H1 (cell line): ENCODE measurements around the gene FABP7. TPM values are rescaled to one million over a fixed set of nuclear protein-coding genes. Genes with fewer than 3 reads are reported as not detected.

Experiments used
- CTCF ChIA-PET: fragments of 300-600 bp; sonication (Branson Sonifier 250); formaldehyde crosslinking; loops from one replicate; lab custom pipeline; 2021; ENCODE audit not compliant: partially characterized antibody; lab: Charles Lee
- POLR2A ChIA-PET: fragments of 300-600 bp; sonication (Branson Sonifier 250); formaldehyde crosslinking; loops from one replicate; lab custom pipeline; 2021; ENCODE audit warnings: inconsistent platforms; ENCODE audit not compliant: partially characterized antibody; lab: Charles Lee
- DNase-seq, 2 experiments: peaks; one replicate each; pipeline versions ENCODE4 v3.0.0 to v3.0.0-alpha.2; 2010 to 2022; ENCODE audit warnings: low spot score in 2 of 2, low read depth in 1 of 2, mixed read lengths in 1 of 2
- FAIRE-seq: peaks from 2 replicates; lab custom pipeline; 2011; peaks lifted over from hg19 to GRCh38; lab: Jason Lieb, UNC
- H2AFZ ChIP-seq: 2 replicates; pipeline ENCODE4 v1.8.1; 2012; ENCODE audit warnings: low read length, inconsistent platforms
- H2AK5ac ChIP-seq: 2 replicates; pipeline ENCODE4 v1.6.1; 2013; ENCODE audit warnings: low read depth, low read length
- H2BK120ac ChIP-seq: replicated peaks from 2 replicates; pipeline ENCODE3; 2013; ENCODE audit warnings: low read depth, low read length, inconsistent platforms
- H2BK12ac ChIP-seq: 2 replicates; pipeline ENCODE4 v1.6.1; 2013; ENCODE audit warnings: low read depth, low read length
- H2BK15ac ChIP-seq: 2 replicates; pipeline ENCODE4 v1.6.1; 2013; ENCODE audit warnings: low read length
- H2BK20ac ChIP-seq: 2 replicates; pipeline ENCODE4 v1.6.1; 2013; ENCODE audit warnings: low read length
- H2BK5ac ChIP-seq: 2 replicates; pipeline ENCODE4 v1.6.1; 2013; ENCODE audit warnings: low read depth, low read length
- H3K14ac ChIP-seq: 2 replicates; pipeline ENCODE4 v1.6.1; 2013; ENCODE audit warnings: inconsistent platforms; ENCODE audit not compliant: insufficient read length
- H3K18ac ChIP-seq: 2 replicates; pipeline ENCODE4 v1.6.1; 2013; ENCODE audit warnings: low read length; ENCODE audit errors: extremely low read depth
- H3K23ac ChIP-seq: 2 replicates; pipeline ENCODE4 v1.6.1; 2013; ENCODE audit warnings: inconsistent platforms; ENCODE audit not compliant: insufficient read length
- H3K23me2 ChIP-seq: 2 replicates; pipeline ENCODE4 v1.6.1; 2013; ENCODE audit warnings: low read depth, low read length
- H3K27ac ChIP-seq: 2 replicates; pipeline ENCODE4 v1.6.1; 2011; ENCODE audit warnings: low read depth, low read length, inconsistent platforms
- H3K27me3 ChIP-seq, 4 experiments: replicated peaks in 1 of 4; 1 replicate in 1 of 4; 2 replicates in 3 of 4; pipeline versions ENCODE4 v1.6.1 to v1.8.1; 2011 to 2013; ENCODE audit warnings: low read length in 3 of 4, mild to moderate bottlenecking in 3 of 4, inconsistent platforms in 2 of 4, mixed read lengths in 2 of 4, moderate library complexity in 1 of 4; ENCODE audit not compliant: control insufficient read depth in 3 of 4, insufficient read depth in 3 of 4; ENCODE audit errors: extremely low read depth in 1 of 4
- H3K36me3 ChIP-seq, 4 experiments: 2 replicates each; pipeline versions ENCODE4 v1.6.1 to v1.8.1; 2011 to 2013; ENCODE audit warnings: mild to moderate bottlenecking in 4 of 4, low read length in 3 of 4, moderate library complexity in 2 of 4, control low read depth in 1 of 4, inconsistent platforms in 1 of 4; ENCODE audit not compliant: insufficient read depth in 4 of 4, control insufficient read depth in 2 of 4
- H3K4ac ChIP-seq: replicated peaks from 2 replicates; pipeline ENCODE3; 2013; ENCODE audit warnings: low read length, low read depth, mixed read lengths, inconsistent platforms; ENCODE audit not compliant: insufficient read length
- H3K4me1 ChIP-seq, 4 experiments: replicated peaks in 1 of 4; 1 replicate in 1 of 4; 2 replicates in 3 of 4; pipeline versions ENCODE4 v1.6.1 to v1.8.1; 2011 to 2013; ENCODE audit warnings: low read length in 3 of 4, inconsistent platforms in 2 of 4, mixed read lengths in 1 of 4; ENCODE audit not compliant: insufficient read depth in 4 of 4, control insufficient read depth in 3 of 4
- H3K4me2 ChIP-seq, 2 experiments: 2 replicates each; pipeline versions ENCODE4 v1.6.1 to v1.8.1; 2011 to 2013; ENCODE audit warnings: low read depth in 2 of 2, low read length in 2 of 2, control low read depth in 1 of 2, inconsistent platforms in 1 of 2, mild to moderate bottlenecking in 1 of 2; ENCODE audit not compliant: insufficient read depth in 1 of 2
- H3K4me3 ChIP-seq, 4 experiments: fragments of 200-600, 300-600 bp in 1 of 4; sonication (generic), shearing (Covaris generic), sonication (Bioruptor Twin) in 1 of 4; 2 replicates each; pipeline versions ENCODE4 v1.5.1 to v1.8.1; 2011 to 2016; ENCODE audit warnings: low read length in 4 of 4, low read depth in 3 of 4, control low read depth in 2 of 4, inconsistent platforms in 2 of 4, mild to moderate bottlenecking in 2 of 4, mixed read lengths in 1 of 4, moderate library complexity in 1 of 4; ENCODE audit not compliant: insufficient read depth in 2 of 4; ENCODE audit errors: extremely low read depth in 1 of 4
- H3K56ac ChIP-seq: replicated peaks from 2 replicates; pipeline ENCODE3; 2013; ENCODE audit warnings: low read depth, mild to moderate bottlenecking, mixed read lengths, low read length, inconsistent platforms; ENCODE audit not compliant: insufficient read length
- H3K79me1 ChIP-seq: 2 replicates; pipeline ENCODE4 v1.6.1; 2013; ENCODE audit warnings: low read depth, low read length, control low read depth
- H3K79me2 ChIP-seq, 2 experiments: 2 replicates each; pipeline versions ENCODE4 v1.6.1 to v1.8.1; 2012 to 2013; ENCODE audit warnings: low read length in 2 of 2, mild to moderate bottlenecking in 2 of 2, inconsistent platforms in 1 of 2; ENCODE audit not compliant: insufficient read depth in 2 of 2, control insufficient read depth in 1 of 2
- H3K9ac ChIP-seq, 4 experiments: replicated peaks in 1 of 4; 1 replicate in 1 of 4; 2 replicates in 3 of 4; pipeline versions ENCODE4 v1.6.1 to v1.8.1; 2011 to 2013; ENCODE audit warnings: low read depth in 3 of 4, low read length in 3 of 4, control low read depth in 2 of 4, mild to moderate bottlenecking in 2 of 4, moderate library complexity in 2 of 4, inconsistent platforms in 1 of 4; ENCODE audit errors: extremely low read depth in 1 of 4
- H3K9me3 ChIP-seq, 2 experiments: 2 replicates each; pipeline versions ENCODE4 v1.6.1 to v1.8.1; 2012 to 2013; ENCODE audit warnings: mild to moderate bottlenecking in 2 of 2, moderate library complexity in 2 of 2, control low read depth in 1 of 2, inconsistent platforms in 1 of 2, low read depth in 1 of 2, low read length in 1 of 2, mixed read lengths in 1 of 2; ENCODE audit not compliant: insufficient read depth in 2 of 2
- H4K20me1 ChIP-seq, 2 experiments: replicated peaks in 1 of 2; 2 replicates each; pipeline versions ENCODE3 to v1.8.1; 2011 to 2013; ENCODE audit warnings: inconsistent platforms in 2 of 2, low read length in 2 of 2, mild to moderate bottlenecking in 1 of 2; ENCODE audit not compliant: insufficient read depth in 2 of 2, control insufficient read depth in 1 of 2
- H4K5ac ChIP-seq: 2 replicates; pipeline ENCODE4 v1.6.1; 2013; ENCODE audit warnings: low read length, low read depth, mixed read lengths, inconsistent platforms; ENCODE audit not compliant: insufficient read length
- H4K8ac ChIP-seq: 2 replicates; pipeline ENCODE4 v1.8.0; 2013; ENCODE audit warnings: mild to moderate bottlenecking, moderate library complexity, low read length, inconsistent platforms; ENCODE audit not compliant: insufficient read depth; ENCODE audit errors: extremely low read depth
- H4K91ac ChIP-seq: replicated peaks from 2 replicates; pipeline ENCODE3; 2013; ENCODE audit warnings: low read length, mixed read lengths, inconsistent platforms; ENCODE audit not compliant: insufficient read length
- YY1 ChIP-seq: IDR thresholded peaks from 2 replicates; pipeline ENCODE4 v1.6.1; 2011; ENCODE audit warnings: low read depth, mild to moderate bottlenecking, low read length
- WGBS, 2 experiments: shearing (Covaris generic) in 1 of 2; methylation state at CpG; one replicate each; pipeline versions ENCODE4 v1.1.6 to v1.1.7; 2013 to 2015; ENCODE audit warnings: low lambda C conversion rate in 2 of 2, mixed read lengths in 2 of 2, inconsistent platforms in 1 of 2, low coverage in 1 of 2, missing lambda C conversion rate in 1 of 2; ENCODE audit not compliant: insufficient replicate concordance in 2 of 2, insufficient coverage in 1 of 2, insufficient read length in 1 of 2; ENCODE audit errors: extremely low coverage in 1 of 2, missing lambda C conversion rate in 1 of 2; 5-methylcytosine and 5-hydroxymethylcytosine counted together
- polyA plus RNA-seq, 7 experiments: library from polyadenylated mRNA; depleted of rRNA in 3 of 7; stranded (reverse) in 5 of 7; unstranded in 2 of 7; fragments of >200 nt in 5 of 7; fragments of 200-250 nt in 2 of 7; gene quantifications; 1 replicate in 5 of 7; 2 replicates in 1 of 7; 4 replicates in 1 of 7; pipeline versions ENCODE4 v1.2.1 to v1.2.3, GENCODE V29; 2011 to 2013; ENCODE audit warnings: missing spikeins in 2 of 7, mixed read lengths in 2 of 7
- total RNA-seq: library from RNA; stranded (reverse); fragmentation: NEBNext Ultra II Directional; extraction: Animal tissue kit (Norgen Biotek cat#: 25700); gene quantifications from 2 replicates; pipeline ENCODE4 v1.2.1, GENCODE V29; 2021
- TF ChIP-seq, protein P1 (sequence below): IDR thresholded peaks from 2 replicates; pipeline ENCODE4 v1.6.1; 2012; ENCODE audit warnings: inconsistent platforms

The FABP7 gene
- total and polyA plus RNA-seq, 2 of the 8 experiments (the other 6 are each of a cell fraction or from before 2014, with no cell fraction given), result 10.6 to 13.1 TPM

DNA sequence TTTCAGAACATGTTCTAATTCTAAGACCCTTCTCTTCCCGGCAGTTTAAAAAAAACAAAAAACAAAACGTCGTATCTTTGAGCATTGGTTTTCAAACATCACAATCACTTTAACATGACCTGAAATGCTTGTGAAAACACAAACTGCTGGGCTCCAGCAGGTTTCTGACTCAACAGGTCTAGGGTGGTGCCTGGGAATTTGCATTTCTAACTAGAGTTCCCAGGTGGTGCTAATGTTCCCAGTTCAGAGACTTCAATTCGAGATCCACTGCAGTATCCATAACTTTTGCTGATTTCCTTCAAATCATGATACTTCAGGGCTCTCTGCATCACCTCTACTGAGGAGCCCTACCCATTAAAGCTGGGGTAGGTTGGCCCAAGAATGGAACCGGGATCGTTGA lies 8.7 kb downstream of the FABP7 start:
- WGBS, 2 experiments, result 27% methylated on average over 6 of the region's 6 CpGs; no CpG with 5 or more reads in 1 of the 2 experiments

More for the DNA sequence above, 8.7 kb downstream of the FABP7 start:
- H3K27ac ChIP-seq, result no peak overlapping the region
- H4K5ac ChIP-seq, result no peak overlapping the region
- DNase-seq (no peak), FAIRE-seq (no peak)
- no peaks in the 10 kb centered on the region for H3K79me1 ChIP-seq
- CTCF ChIA-PET, result interaction anchor here (1.0 to 12.0 kb wide), 8 partner anchors 9 to 217 kb away, joined by 3 to 62 read pairs (median 6); partner anchors contain the start of gene FABP7
- peak overlapping the region; percentile 96 to 99 for H3K4me2 ChIP-seq
- no peaks in the 10 kb centered on the region for H3K79me2 ChIP-seq
- no peak overlapping the region for H3K56ac ChIP-seq
- no peak overlapping the region for H2AFZ ChIP-seq
- TF ChIP-seq, protein P1, sequence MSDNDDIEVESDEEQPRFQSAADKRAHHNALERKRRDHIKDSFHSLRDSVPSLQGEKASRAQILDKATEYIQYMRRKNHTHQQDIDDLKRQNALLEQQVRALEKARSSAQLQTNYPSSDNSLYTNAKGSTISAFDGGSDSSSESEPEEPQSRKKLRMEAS, result no peak
- no peak for TF ChIP-seq YY1
- TF ChIP-seq, all 59 proteins: peak for 0
- Histone ChIP-seq H3K23ac (no peak overlapping the region), H4K91ac (no peak overlapping the region), H3K4me3 (peak overlapping the region in 2 of 4 experiments; percentile 2 to 72; a peak in 4 of 8 replicates), H2BK15ac (no peak overlapping the region), H2AK5ac (no peak overlapping the region), H3K27me3 (no peaks in the 10 kb centered on the region; a peak in 2 of 7 replicates), H4K20me1 (no peaks in the 10 kb centered on the region), H3K4ac (no peak overlapping the region), H3K9me3 (no peaks in the 10 kb centered on the region), H3K18ac (no peak overlapping the region), H3K14ac (no peak overlapping the region), H3K23me2 (peaks cover 12% of the 10 kb centered on the region; the same call in 1 of the 2 replicates), H2BK5ac (no peak overlapping the region), H3K4me1 (peaks cover 3 to 24% (median 13%) of the 10 kb centered on the region in 4 experiments; a peak in 6 of 7 replicates), H3K36me3 (no peaks in the 10 kb centered on the region), H2BK20ac (no peak overlapping the region), H3K9ac (no peak overlapping the region), H2BK12ac (no peak overlapping the region), H2BK120ac (no peak overlapping the region), H4K8ac (no peak overlapping the region)
- POLR2A ChIA-PET, result interaction anchor here (0.8 to 1.9 kb wide), 3 partner anchors 9 to 13 kb away, joined by 4 to 6 read pairs (median 4); partner anchors contain the start of gene FABP7
